ENCODE data around the gene MYG1.
"Not testable (repeated sequence)": the region's sequence is repeated elsewhere in the genome, so short reads cannot be mapped to it uniquely, and the experiment has no call there.

The MYG1 gene

DNA sequence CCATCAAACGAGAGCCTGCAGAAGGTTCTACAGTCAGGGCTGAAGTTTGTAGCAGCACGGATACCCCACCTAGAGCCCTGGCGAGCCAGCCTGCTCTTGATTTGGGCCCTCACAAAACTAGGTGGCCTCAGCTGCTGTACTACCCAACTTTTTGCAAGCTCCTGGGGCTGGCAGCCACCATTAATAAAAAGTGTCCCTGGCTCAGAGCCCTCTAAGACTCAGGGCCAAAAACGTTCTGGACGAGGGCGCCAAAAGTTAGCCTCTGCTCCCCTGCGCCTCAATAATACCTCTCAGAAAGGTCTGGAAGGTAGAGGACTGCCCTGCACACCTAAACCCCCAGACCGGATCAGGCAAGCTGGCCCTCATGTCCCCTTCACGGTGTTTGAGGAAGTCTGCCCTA is 13.0 kb upstream of the MYG1 start:
- DNase-seq (ENCODE audit: low read depth, low spot score): no peak

- DNase-seq (ENCODE audit: low read depth, low spot score): peak; percentile 41
Measured at GRCh38 chr12:53287741-53288216, 11.7 kb upstream of the MYG1 start.

- DNase-seq (ENCODE audit: low read depth, low spot score): no peak
Measured at GRCh38 chr12:53288322-53288721, 11.2 kb upstream of the MYG1 start.

DNA sequence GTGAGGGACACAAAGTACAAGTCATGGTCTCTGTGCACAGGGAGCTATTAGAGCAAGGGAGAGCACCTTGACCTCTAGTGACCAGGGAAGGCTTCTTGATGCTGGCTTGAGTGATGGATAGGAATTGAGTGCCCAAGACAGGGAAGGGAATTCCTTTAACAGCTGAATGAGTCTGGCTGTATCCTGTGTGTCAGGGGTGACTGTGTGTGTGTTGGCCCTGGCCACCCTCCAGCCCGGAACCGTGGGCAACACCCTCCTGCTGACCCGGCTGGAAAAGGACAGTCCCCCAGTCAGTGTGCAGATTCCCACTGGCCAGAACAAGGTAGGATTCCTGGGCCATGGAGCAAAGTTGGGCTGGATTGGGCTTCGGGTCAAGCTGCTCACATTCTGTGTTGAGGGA is 9.6 kb upstream of the MYG1 start:
- no peak for DNase-seq (ENCODE audit: low read depth, low spot score)

- DNase-seq (ENCODE audit: low read depth, low spot score): no peak
Measured at GRCh38 chr12:53290661-53291060, 8.8 kb upstream of the MYG1 start.

DNA sequence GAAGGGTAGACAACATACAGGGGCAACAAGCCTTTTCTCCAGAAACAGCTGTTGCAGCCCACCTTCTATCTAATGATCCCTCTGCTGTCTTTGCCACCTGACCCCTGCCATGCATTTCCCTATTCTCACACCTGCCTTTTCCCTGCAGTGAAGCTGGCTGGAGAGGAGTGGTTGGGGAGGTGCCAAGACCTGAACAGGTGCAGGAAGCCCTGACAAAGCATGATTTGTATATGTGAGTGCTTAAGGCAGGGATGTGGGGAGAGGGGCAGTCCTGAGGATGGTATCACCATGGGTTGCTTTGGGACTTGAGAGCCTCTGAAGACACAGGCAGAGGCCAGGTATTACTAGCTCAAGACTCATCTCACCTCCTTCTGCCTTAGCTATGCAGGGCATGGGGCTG is 7.1 kb upstream of the MYG1 start:
- no peak for DNase-seq (ENCODE audit: low read depth, low spot score)

DNA sequence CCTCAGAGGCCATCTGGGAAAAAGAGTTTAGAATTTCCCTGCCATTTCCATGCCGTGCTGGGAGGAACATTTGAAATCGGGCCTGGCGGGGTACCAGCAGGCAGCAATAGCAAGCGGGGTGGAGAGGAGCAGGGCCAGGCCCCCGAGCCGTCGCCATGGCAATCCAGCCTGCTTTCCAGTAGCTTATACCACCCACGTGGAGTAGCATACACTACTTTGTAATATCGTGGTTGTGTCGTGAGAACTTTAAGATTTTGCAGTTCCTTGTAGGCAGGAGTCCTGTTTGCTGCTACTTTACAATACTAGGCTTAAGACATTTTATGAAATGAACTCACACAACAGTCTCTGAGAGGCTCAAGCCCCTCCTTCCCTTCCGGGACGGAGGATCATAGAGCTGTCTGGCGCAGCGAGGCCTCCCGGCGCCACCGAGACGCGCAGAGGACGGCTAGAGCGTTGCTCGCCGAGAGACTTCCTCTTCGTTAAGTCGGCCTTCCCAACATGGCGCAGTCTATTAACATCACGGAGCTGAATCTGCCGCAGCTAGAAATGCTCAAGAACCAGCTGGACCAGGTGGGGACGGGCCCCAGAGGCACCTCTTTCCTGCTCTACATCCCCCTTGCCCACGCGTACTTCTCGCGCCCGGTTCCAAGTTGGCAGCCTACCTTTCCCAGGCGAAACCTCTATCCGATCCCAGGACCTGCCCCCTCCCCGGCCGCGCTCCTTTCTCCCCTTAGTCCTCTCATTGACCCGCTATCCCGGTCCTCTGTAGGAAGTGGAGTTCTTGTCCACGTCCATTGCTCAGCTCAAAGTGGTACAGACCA is 4.2 kb upstream of the MYG1 start, which contains the start of gene PFDN5:
Gene PFDN5 (plus strand): TSS at position 473 of the 821 bp plus-strand sequence. CDS start 26 bp downstream, at position 499.
- DNase-seq (ENCODE audit: low read depth, low spot score): peak; percentile 65

DNA sequence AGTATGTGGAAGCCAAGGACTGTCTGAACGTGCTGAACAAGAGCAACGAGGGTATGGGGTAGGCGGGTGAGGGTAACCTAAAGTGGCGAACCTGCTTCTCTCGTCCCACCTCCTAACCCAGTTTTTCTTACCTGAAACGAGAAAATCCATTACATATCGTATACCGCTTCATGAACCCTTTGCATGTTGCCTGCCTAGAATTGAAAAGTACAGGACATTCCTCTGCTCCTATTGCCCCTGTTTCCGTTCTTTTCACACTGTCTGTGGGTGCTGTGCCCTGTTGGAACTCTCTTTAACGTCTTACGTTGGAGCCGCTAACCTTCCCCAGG is 3.6 kb upstream of the MYG1 start:
- no peak for DNase-seq (ENCODE audit: low read depth, low spot score)

- not testable (repeated sequence) for DNase-seq (ENCODE audit: low read depth, low spot score)
Measured at GRCh38 chr12:53297106-53297505, 2.4 kb upstream of the MYG1 start.

GRCh38 chr12:53298164-53298563 is 1.3 kb upstream of the MYG1 start:
- no peak for DNase-seq (ENCODE audit: low read depth, low spot score)

DNA sequence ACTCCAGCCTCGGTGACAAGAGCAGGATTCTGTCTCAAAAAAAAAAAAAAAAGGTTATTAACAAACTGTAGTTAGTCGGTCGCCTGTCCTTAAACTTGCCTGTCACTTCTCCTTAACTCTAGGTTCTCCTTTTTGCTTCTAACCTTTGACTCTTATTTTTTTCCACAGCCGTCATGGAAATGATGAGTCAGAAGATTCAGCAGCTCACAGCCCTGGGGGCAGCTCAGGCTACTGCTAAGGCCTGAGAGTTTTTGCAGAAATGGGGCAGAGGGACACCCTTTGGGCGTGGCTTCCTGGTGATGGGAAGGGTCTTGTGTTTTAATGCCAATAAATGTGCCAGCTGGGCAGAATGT is 418 bp upstream of the MYG1 start:
- DNase-seq (ENCODE audit: low read depth, low spot score): no peak

DNA sequence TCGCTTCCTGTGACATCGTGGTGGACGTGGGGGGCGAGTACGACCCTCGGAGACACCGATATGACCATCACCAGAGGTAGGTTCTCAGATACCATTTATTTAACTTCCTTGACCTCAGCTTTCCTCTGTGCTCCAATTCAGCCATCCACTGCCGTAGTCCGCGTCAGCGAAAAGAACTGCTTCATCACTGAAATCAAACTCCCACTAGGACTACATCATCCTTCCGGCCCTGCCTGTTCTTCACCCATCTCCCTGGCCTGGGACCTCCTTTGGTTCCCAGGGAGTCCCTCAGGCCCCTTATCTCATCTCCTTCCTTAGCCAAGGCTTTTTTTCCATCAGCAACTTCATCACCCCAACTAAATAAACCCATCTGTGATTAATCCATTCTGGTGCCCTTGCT is 692 bp downstream of the MYG1 start:
- DNase-seq (ENCODE audit: low read depth, low spot score): no peak

- DNase-seq (ENCODE audit: low read depth, low spot score): no peak
Measured at GRCh38 chr12:53302903-53303302, 3.4 kb downstream of the MYG1 start.

- no peak for DNase-seq (ENCODE audit: low read depth, low spot score)
Measured at GRCh38 chr12:53306826-53307225, 7.3 kb downstream of the MYG1 start.

- no peak for DNase-seq (ENCODE audit: low read depth, low spot score)
Measured at GRCh38 chr12:53308276-53308675, 8.8 kb downstream of the MYG1 start.

DNA sequence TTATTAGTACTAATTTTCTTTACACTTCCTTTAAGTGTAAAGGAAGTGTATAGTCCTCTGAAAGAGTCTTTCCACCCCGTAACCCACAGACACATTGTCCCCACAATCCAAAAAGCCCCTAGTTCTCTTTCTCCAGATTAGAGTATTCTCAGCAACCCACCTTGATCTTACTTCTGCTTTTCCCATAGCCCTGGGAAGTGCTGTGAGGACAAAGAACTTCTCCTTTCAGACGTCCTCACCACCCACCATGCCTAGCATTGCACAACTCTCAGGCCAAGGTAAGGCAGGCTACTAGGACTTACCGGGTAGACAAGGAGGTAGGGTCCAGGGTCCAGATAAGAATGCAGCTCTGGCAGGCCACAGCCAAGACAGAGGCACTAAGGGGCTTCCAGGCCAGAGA is 14.5 kb downstream of the MYG1 start:
- DNase-seq (ENCODE audit: low read depth, low spot score): no peak

DNA sequence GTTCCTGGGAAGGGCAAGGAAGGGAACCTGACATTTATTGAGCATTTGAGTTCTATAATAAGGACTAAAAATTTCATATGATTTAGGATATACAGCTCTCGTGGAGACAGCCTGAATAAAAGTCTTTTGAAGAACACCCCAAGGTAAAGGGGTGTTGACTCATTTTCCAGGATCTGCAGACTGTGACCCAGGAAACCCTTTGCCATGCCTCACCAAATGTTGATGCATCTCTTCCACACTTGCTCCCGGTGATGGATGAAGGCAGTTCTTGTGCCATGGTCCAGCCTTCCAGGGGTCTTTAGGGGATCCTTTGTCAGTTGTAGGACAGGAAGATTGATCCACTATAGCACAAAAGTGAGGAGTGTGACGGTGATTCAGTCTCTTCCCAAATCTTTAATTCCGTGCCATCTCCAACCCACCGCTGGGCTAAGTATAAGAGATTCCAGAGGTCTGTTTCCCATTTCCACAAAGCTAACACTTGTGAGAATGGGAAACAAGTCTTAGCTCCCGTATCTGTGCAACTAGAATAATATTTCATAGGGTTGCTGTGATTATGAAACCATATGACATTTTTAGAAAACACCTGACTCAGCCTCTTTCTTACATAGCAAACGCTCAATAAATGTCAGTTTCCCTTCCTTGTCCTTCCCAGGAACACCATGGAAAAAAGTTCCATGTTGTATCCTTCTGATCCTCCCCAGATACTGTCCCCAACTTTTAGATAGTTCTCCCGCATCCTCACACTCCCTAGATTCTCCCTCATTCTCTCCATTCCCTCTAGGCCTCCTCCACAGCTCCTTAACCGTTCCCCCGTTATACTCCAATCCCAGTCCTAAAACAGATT is 21.1 kb downstream of the MYG1 start:
- DNase-seq (ENCODE audit: low read depth, low spot score): no peak

- no peak for DNase-seq (ENCODE audit: low read depth, low spot score)
Measured at GRCh38 chr12:53324113-53324778, 24.8 kb downstream of the MYG1 start.

DNA sequence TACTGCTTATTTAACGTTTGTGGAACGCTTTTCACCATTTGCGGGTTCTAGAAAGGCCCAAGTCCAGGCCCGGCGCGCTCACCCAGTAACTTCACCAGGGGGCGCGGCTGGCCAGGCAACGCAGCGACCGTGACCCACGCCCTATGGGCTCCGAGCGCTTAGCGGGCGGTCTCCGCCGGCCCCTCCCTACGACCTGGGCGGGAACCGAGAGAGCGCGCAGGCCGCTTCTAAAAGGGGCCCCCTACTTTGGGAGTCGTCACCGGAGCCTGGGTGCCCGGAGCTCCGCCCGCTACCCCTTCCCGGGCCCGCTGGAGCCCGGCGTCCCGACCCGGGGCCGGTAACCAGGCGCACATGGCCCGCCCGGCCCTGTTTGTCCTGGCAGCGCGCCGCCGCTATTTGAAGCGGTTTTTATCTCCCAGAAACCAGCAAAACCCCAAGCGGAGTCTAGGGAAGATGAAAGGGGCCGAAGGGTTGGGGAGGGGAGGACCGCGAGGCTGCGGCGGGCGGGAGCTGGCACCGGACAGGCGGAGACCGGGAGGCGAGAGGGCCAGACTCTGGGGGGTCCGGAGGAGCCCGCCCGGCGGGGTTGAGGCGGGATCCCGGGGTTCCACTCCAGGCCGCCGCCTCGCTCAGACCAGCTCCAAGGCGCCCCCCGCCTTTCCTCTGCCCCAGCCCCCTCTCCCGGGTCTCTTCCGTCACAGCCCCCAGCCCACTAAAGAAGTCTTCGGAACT is 25.4 kb downstream of the MYG1 start:
- peak; percentile 61 for DNase-seq (ENCODE audit: low read depth, low spot score)

DNA sequence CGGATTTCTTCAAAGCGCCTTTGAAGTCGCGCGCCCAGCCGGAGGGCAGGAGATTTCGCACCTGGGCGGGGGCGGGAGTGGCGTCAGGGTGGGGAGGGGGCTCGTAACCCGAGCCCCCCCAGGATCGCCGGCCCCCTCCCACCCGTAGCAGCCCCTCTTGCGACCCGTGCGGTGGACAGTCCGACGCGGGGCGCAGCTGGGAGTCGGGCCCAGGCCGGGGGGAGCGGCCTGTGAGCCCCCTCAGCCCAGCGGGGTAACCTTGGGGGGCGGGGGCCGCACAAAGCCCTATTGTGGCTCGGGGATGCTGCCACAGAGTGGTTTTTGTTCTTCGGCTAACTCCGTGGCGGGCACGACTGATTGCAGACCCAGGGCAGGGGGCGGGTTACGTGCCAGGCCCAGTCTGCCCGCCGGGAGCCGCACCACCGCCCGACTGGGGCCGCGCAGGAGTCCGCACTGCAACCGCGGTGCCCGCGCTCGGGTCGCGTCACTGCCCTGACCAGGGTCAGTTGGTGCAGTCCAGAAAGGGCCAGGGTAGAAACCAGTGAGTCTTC is 26.1 kb downstream of the MYG1 start:
- no peak for DNase-seq (ENCODE audit: low read depth, low spot score)

GRCh38 chr12:53326460-53327185 is 27.1 kb downstream of the MYG1 start:
- no peak for DNase-seq (ENCODE audit: low read depth, low spot score)
